Measurements from ENCODE around the gene IGFL4. TPM values are rescaled to one million over a fixed set of nuclear protein-coding genes. Genes with fewer than 3 reads are reported as not detected.

The IGFL4 gene
- total and polyA plus RNA-seq, 9 of the 15 experiments (the other 6 are each of a cell fraction or from before 2014, with no cell fraction given) = not detected

DNA sequence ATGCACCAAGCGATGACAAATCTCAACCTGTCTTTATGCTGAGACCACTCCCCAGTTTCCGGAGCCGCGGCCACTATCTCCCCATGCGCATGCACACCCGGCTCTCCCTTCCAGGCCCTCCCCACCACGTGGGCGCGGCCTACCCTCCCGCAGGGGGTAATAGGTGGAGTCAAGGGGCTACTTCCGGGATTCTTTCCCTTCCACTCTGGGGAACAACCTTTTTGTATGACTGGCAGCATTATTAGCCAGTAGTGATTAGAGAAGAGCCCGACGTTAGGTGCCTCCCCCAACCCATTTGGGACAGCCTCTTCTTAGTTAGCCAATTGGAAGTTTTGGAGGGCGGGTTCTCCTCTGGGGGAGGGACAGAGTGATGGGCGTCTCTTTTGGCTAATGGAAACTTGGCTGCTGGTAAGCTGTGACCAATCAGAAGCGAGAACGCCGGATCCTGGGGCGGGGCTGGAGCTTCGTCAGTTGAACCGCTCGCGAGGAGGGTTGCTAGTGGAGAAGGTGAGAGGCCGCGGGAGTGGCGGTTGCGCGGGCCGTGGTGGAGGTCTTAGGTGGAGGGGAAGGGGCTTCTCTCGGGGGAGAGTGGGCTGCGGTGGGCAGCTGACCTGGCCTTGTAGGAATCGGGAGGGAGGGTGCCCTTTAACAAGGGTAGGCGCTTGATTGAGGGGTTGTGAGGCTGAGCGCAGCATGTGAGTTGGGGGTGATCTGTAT lies 45.6 kb downstream of the IGFL4 start, which contains the start of gene CCDC61 (continued):
- TF ChIP-seq, protein P1, sequence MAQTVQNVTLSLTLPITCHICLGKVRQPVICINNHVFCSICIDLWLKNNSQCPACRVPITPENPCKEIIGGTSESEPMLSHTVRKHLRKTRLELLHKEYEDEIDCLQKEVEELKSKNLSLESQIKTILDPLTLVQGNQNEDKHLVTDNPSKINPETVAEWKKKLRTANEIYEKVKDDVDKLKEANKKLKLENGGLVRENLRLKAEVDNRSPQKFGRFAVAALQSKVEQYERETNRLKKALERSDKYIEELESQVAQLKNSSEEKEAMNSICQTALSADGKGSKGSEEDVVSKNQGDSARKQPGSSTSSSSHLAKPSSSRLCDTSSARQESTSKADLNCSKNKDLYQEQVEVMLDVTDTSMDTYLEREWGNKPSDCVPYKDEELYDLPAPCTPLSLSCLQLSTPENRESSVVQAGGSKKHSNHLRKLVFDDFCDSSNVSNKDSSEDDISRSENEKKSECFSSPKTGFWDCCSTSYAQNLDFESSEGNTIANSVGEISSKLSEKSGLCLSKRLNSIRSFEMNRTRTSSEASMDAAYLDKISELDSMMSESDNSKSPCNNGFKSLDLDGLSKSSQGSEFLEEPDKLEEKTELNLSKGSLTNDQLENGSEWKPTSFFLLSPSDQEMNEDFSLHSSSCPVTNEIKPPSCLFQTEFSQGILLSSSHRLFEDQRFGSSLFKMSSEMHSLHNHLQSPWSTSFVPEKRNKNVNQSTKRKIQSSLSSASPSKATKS (CRISPR knock-in tag; IDR thresholded peaks at IDR 0.05) = no peak
- TF ChIP-seq ZNF717 (CRISPR knock-in tag; IDR thresholded peaks at IDR 0.05) (no peak), GTF2F1 (IDR thresholded peaks at IDR 0.05; ENCODE audit: low read depth, low read length) (no peak), XRCC3 (IDR thresholded peaks at IDR 0.05) (no peak), HDAC2 (IDR thresholded peaks at IDR 0.05) (peak; percentile 7), CHD4 (IDR thresholded peaks at IDR 0.05; ENCODE audit: insufficient read depth, insufficient replicate concordance, low read depth, low read length, poor library complexity, severe bottlenecking) (no peak), SIX5 (IDR thresholded peaks at IDR 0.05; ENCODE audit: borderline replicate concordance in 1 of 2, insufficient read depth in 1 of 2, low read depth in 1 of 2, low read length in 2 of 2) (no peak), SRSF9 (IDR thresholded peaks at IDR 0.05; ENCODE audit: borderline replicate concordance, low read depth, low read length) (no peak), FOXP1 (CRISPR knock-in tag; IDR thresholded peaks at IDR 0.05) (no peak; the same call in 1 of the 2 replicates), TARDBP (IDR thresholded peaks at IDR 0.05) (no peak), CBFA2T3 (IDR thresholded peaks at IDR 0.05) (no peak), MEF2A (IDR thresholded peaks at IDR 0.05; ENCODE audit: control insufficient read depth, low read depth, low read length) (no peak), NR2C2 (CRISPR knock-in tag; IDR thresholded peaks at IDR 0.05) (no peak), NR2C2 (tag; IDR thresholded peaks at IDR 0.05) (peak; percentile 84), ADNP (tag; IDR thresholded peaks at IDR 0.05) (no peak)
- TF ChIP-seq, protein P2, sequence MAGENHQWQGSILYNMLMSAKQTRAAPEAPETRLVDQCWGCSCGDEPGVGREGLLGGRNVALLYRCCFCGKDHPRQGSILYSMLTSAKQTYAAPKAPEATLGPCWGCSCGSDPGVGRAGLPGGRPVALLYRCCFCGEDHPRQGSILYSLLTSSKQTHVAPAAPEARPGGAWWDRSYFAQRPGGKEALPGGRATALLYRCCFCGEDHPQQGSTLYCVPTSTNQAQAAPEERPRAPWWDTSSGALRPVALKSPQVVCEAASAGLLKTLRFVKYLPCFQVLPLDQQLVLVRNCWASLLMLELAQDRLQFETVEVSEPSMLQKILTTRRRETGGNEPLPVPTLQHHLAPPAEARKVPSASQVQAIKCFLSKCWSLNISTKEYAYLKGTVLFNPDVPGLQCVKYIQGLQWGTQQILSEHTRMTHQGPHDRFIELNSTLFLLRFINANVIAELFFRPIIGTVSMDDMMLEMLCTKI (IDR thresholded peaks at IDR 0.05; ENCODE audit: partially characterized antibody) = no peak
- TF ChIP-seq, protein P3, sequence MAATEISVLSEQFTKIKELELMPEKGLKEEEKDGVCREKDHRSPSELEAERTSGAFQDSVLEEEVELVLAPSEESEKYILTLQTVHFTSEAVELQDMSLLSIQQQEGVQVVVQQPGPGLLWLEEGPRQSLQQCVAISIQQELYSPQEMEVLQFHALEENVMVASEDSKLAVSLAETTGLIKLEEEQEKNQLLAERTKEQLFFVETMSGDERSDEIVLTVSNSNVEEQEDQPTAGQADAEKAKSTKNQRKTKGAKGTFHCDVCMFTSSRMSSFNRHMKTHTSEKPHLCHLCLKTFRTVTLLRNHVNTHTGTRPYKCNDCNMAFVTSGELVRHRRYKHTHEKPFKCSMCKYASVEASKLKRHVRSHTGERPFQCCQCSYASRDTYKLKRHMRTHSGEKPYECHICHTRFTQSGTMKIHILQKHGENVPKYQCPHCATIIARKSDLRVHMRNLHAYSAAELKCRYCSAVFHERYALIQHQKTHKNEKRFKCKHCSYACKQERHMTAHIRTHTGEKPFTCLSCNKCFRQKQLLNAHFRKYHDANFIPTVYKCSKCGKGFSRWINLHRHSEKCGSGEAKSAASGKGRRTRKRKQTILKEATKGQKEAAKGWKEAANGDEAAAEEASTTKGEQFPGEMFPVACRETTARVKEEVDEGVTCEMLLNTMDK (IDR thresholded peaks at IDR 0.05; ENCODE audit: borderline replicate concordance, insufficient read depth, low read depth, low read length, poor library complexity, severe bottlenecking) = no peak
- TF ChIP-seq, protein P4, sequence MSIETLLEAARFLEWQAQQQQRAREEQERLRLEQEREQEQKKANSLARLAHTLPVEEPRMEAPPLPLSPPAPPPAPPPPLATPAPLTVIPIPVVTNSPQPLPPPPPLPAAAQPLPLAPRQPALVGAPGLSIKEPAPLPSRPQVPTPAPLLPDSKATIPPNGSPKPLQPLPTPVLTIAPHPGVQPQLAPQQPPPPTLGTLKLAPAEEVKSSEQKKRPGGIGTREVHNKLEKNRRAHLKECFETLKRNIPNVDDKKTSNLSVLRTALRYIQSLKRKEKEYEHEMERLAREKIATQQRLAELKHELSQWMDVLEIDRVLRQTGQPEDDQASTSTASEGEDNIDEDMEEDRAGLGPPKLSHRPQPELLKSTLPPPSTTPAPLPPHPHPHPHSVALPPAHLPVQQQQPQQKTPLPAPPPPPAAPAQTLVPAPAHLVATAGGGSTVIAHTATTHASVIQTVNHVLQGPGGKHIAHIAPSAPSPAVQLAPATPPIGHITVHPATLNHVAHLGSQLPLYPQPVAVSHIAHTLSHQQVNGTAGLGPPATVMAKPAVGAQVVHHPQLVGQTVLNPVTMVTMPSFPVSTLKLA (conservative IDR thresholded peaks at IDR 0.05) = peak; percentile 98 to 99
- TF ChIP-seq, protein P5, sequence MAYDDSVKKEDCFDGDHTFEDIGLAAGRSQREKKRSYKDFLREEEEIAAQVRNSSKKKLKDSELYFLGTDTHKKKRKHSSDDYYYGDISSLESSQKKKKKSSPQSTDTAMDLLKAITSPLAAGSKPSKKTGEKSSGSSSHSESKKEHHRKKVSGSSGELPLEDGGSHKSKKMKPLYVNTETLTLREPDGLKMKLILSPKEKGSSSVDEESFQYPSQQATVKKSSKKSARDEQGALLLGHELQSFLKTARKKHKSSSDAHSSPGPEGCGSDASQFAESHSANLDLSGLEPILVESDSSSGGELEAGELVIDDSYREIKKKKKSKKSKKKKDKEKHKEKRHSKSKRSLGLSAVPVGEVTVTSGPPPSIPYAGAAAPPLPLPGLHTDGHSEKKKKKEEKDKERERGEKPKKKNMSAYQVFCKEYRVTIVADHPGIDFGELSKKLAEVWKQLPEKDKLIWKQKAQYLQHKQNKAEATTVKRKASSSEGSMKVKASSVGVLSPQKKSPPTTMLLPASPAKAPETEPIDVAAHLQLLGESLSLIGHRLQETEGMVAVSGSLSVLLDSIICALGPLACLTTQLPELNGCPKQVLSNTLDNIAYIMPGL (CRISPR knock-in tag; IDR thresholded peaks at IDR 0.05) = no peak
